HCT116 (cell line): ENCODE data around the gene A2ML1. TPM values are rescaled to one million over a fixed set of nuclear protein-coding genes. Genes with fewer than 3 reads are reported as not detected.

Experiments used
- ATAC-seq: fragments of 200-7000 bp; cut with Tn5 transposase; 2 replicates; pipeline ENCODE4 v1.9.1; 2020; ENCODE audit warnings: mild to moderate bottlenecking, moderate library complexity
- Bru-seq: library from RNA; stranded (reverse); fragments of 400-500 nt; gene quantifications from one replicate; lab custom pipeline; 2021; lab: Mats Ljungman, UMichigan
- BruChase-seq, 2 experiments: library from RNA; stranded (reverse); fragments of 400-500 nt; gene quantifications; one replicate each; lab custom pipeline; 2021; lab: Mats Ljungman, UMichigan
- BruUV-seq: library from RNA; stranded (reverse); fragments of 400-500 nt; replicated peaks from 2 replicates; lab custom pipeline; 2021; lab: Mats Ljungman, UMichigan
- CTCF ChIA-PET: fragments of 300-600 bp; sonication (Branson Sonifier 250); formaldehyde crosslinking; loops from one replicate; lab custom pipeline; 2021; ENCODE audit warnings: antibody characterized with exemption; lab: Charles Lee
- POLR2A ChIA-PET: fragments of 300-600, 350-600 bp; sonication (Branson Sonifier 250); formaldehyde crosslinking; loops from one replicate; lab custom pipeline; 2021; ENCODE audit warnings: antibody characterized with exemption; lab: Charles Lee
- RAD21 ChIA-PET, 2 experiments: fragments of 300-600 bp; sonication (Branson Sonifier 250); formaldehyde crosslinking; loops; one replicate each; lab custom pipeline; 2023; ENCODE audit warnings: low total read pairs in 2 of 2; ENCODE audit not compliant: uncharacterized antibody in 2 of 2, unreplicated experiment in 2 of 2, low non-redundant PET in 1 of 2; lab: Charles Lee
- DNase-seq: peaks from one replicate; pipeline ENCODE4 v3.0.0-alpha.2; 2010; ENCODE audit warnings: low read depth, low spot score
- H2AFZ ChIP-seq: fragments of 200-600 bp; shearing (Covaris generic), sonication (generic); 2 replicates; pipeline ENCODE4 v1.6.1; 2017; ENCODE audit warnings: low read depth, mixed run types, mixed read lengths, antibody characterized with exemption, low read length; ENCODE audit not compliant: poor library complexity, severe bottlenecking
- H3K27ac ChIP-seq: 2 replicates; pipeline ENCODE4 v1.5.1; 2012; ENCODE audit warnings: low read depth, low read length
- H3K27me3 ChIP-seq: fragments of 200-600 bp; sonication (generic); 2 replicates; pipeline ENCODE4 v1.6.1; 2016; ENCODE audit warnings: mixed run types, low read length, mixed read lengths; ENCODE audit not compliant: insufficient read depth
- H3K36me3 ChIP-seq, 2 experiments: fragments of 200-500 bp in 1 of 2; fragments of 200-600 bp in 1 of 2; sonication (Bioruptor generic) in 1 of 2; sonication (generic) in 1 of 2; 2 replicates each; pipeline versions ENCODE4 v1.5.1 to v1.6.1; 2014 to 2016; ENCODE audit warnings: low read length in 2 of 2, inconsistent platforms in 1 of 2, mixed read lengths in 1 of 2, mixed run types in 1 of 2; ENCODE audit not compliant: insufficient read depth in 2 of 2, control insufficient read depth in 1 of 2
- H3K4me1 ChIP-seq, 2 experiments: fragments of 200-600 bp in 1 of 2; sonication (generic) in 1 of 2; 2 replicates each; pipeline versions ENCODE4 v1.5.1 to v1.6.1; 2012 to 2017; ENCODE audit warnings: low read length in 2 of 2, inconsistent platforms in 1 of 2, mild to moderate bottlenecking in 1 of 2, mixed read lengths in 1 of 2, mixed run types in 1 of 2, moderate library complexity in 1 of 2; ENCODE audit not compliant: insufficient read depth in 2 of 2, control insufficient read depth in 1 of 2
- H3K4me2 ChIP-seq: fragments of 200-600 bp; sonication (generic); 2 replicates; pipeline ENCODE4 v1.6.1; 2017; ENCODE audit warnings: mixed run types, low read length, mixed read lengths
- H3K4me3 ChIP-seq, 2 experiments: fragments of 200-600 bp in 1 of 2; sonication (generic) in 1 of 2; replicated peaks in 1 of 2; 2 replicates each; pipeline ENCODE4 v1.5.1; 2011 to 2016; ENCODE audit warnings: low read length in 2 of 2, control low read depth in 1 of 2, low read depth in 1 of 2, mild to moderate bottlenecking in 1 of 2, mixed read lengths in 1 of 2, mixed run types in 1 of 2
- H3K79me2 ChIP-seq: fragments of 200-600 bp; sonication (generic); 2 replicates; pipeline ENCODE4 v1.6.1; 2017; ENCODE audit warnings: mild to moderate bottlenecking, mixed run types, low read length, moderate library complexity, mixed read lengths; ENCODE audit not compliant: insufficient read depth
- H3K9ac ChIP-seq: fragments of 200-600 bp; sonication (generic); 2 replicates; pipeline ENCODE4 v1.6.1; 2016; ENCODE audit warnings: low read length, mixed read lengths
- H3K9me2 ChIP-seq: fragments of 200-600 bp; sonication (generic), shearing (Covaris generic); 2 replicates; pipeline ENCODE4 v1.6.1; 2017; ENCODE audit warnings: mixed run types, mild to moderate bottlenecking, moderate library complexity; ENCODE audit not compliant: insufficient read depth
- H3K9me3 ChIP-seq, 2 experiments: fragments of 200-500 bp in 1 of 2; fragments of 200-600 bp in 1 of 2; sonication (Bioruptor generic) in 1 of 2; sonication (generic) in 1 of 2; 2 replicates each; pipeline ENCODE4 v1.6.1; 2014 to 2017; ENCODE audit warnings: low read length in 2 of 2, mixed read lengths in 2 of 2, inconsistent platforms in 1 of 2, low read depth in 1 of 2, mild to moderate bottlenecking in 1 of 2, mixed run types in 1 of 2, moderate library complexity in 1 of 2; ENCODE audit not compliant: control insufficient read depth in 1 of 2, insufficient read depth in 1 of 2
- H4K20me1 ChIP-seq: fragments of 200-600 bp; sonication (generic), shearing (Covaris generic); 2 replicates; pipeline ENCODE4 v1.6.1; 2017; ENCODE audit warnings: mixed run types, mild to moderate bottlenecking, moderate library complexity; ENCODE audit not compliant: insufficient read depth
- CEBPB ChIP-seq: IDR thresholded peaks from 2 replicates; pipeline ENCODE4 v1.6.1; 2012; ENCODE audit warnings: low read depth
- FOSL1 ChIP-seq: IDR thresholded peaks from 2 replicates; pipeline ENCODE4 v1.6.1; 2012; ENCODE audit warnings: low read depth
- POLR2A ChIP-seq: IDR thresholded peaks from 2 replicates; pipeline ENCODE4 v1.7.0; 2011; ENCODE audit warnings: borderline replicate concordance; ENCODE audit not compliant: insufficient read depth, insufficient read length; ENCODE audit errors: extremely low read depth
- POLR2AphosphoS5 ChIP-seq: IDR thresholded peaks from 2 replicates; pipeline ENCODE4 v1.6.1; 2011; ENCODE audit warnings: mild to moderate bottlenecking, low read depth, low read length, moderate library complexity
- RAD21 ChIP-seq: IDR thresholded peaks from 2 replicates; pipeline ENCODE4 v1.6.1; 2012; ENCODE audit warnings: low read depth, mild to moderate bottlenecking
- SRF ChIP-seq: IDR thresholded peaks from 2 replicates; pipeline ENCODE4 v1.6.1; 2012; ENCODE audit warnings: low read depth
- ZBTB33 ChIP-seq: IDR thresholded peaks from 2 replicates; pipeline ENCODE4 v1.6.1; 2011; ENCODE audit warnings: mild to moderate bottlenecking, low read length, moderate library complexity; ENCODE audit not compliant: insufficient replicate concordance; ENCODE audit errors: extremely low read depth
- ZNF274 ChIP-seq: fragments of 200-500 bp; sonication (Bioruptor generic); IDR thresholded peaks from 2 replicates; pipeline ENCODE4 v1.6.1; 2014; ENCODE audit warnings: mild to moderate bottlenecking, low read depth, low read length, inconsistent platforms
- intact Hi-C: fragments of 100-400 bp; cut with micrococcal nuclease; formaldehyde crosslinking; loops from 2 replicates; pipeline ENCODE4 v1.10.0; 2022
- long read RNA-seq: library from polyadenylated mRNA; unstranded; transcript quantifications from one replicate; pipeline ENCODE4 v2.0.0, GENCODE V29; 2021; ENCODE audit not compliant: unreplicated experiment
- polyA plus RNA-seq: library from polyadenylated mRNA; unstranded; fragments of >200 nt; gene quantifications from 2 replicates; pipeline ENCODE4 v1.2.1, GENCODE V29; 2012; ENCODE audit warnings: missing spikeins
- total RNA-seq: library from RNA; stranded (reverse); gene quantifications from one replicate; pipeline ENCODE4 v1.2.1, GENCODE V29; 2021; ENCODE audit not compliant: unreplicated experiment

The A2ML1 gene
- total RNA-seq (not detected), Bru-seq, nascent RNA (not detected), BruChase-seq, experiment 1, labeled RNA remaining after a 6-hour chase (not detected), BruChase-seq, experiment 2, labeled RNA remaining after a 2-hour chase (percentile 2 among the genes with signal in this experiment)
- polyA plus RNA-seq, result not detected in 2 replicates
- long read RNA-seq, result 0 reads

GRCh38 chr12:8822298-8822697 lies at the start of gene A2ML1:
Gene A2ML1, plus strand, starts transcription at chr12:8822621. Its CDS starts 31 bp downstream, at chr12:8822652.
- H3K4me1 ChIP-seq, result no peaks in the 10 kb centered on the region
- RAD21 ChIA-PET, result no interaction called here
- DNase-seq (no peak), ATAC-seq (no peak; the same call in 1 of the 2 replicates)
- H3K9me2 ChIP-seq, result no peaks in the 10 kb centered on the region
- intact Hi-C loops, result loop anchor here (2.0 to 10.0 kb wide), 2 partner anchors 139 to 277 kb away; partner anchors contain the start of gene CLEC4E
- no peak within 1 kb of the TSS for H2AFZ ChIP-seq
- POLR2A ChIA-PET, result no interaction called here
- H3K9ac ChIP-seq, result no peak within 1 kb of the TSS
- H3K27ac ChIP-seq, result no peak within 1 kb of the TSS
- CTCF ChIA-PET, result interaction anchor here (1.2 kb wide), 2 partner anchors 38 to 165 kb away, joined by 3 read pairs; no protein-coding TSS in a partner anchor
- BruUV-seq, result no TSS peak
- no peak within 1 kb of the TSS for H3K4me2 ChIP-seq
- no peak for TF ChIP-seq ZNF274
- TF ChIP-seq POLR2A, result no peak
- TF ChIP-seq CEBPB, result no peak
- TF ChIP-seq RAD21, result no peak
- no peak for TF ChIP-seq ZBTB33
- no peak for TF ChIP-seq POLR2AphosphoS5
- no peak for TF ChIP-seq SRF
- TF ChIP-seq FOSL1, result no peak
- no peaks in the 10 kb centered on the region for H3K27me3 ChIP-seq
- H3K4me3 ChIP-seq, result no peak within 1 kb of the TSS
- no peaks in the 10 kb centered on the region for H3K79me2 ChIP-seq
- no peaks in the 10 kb centered on the region for H3K36me3 ChIP-seq
- H4K20me1 ChIP-seq, result no peaks in the 10 kb centered on the region
- H3K9me3 ChIP-seq, result no peaks in the 10 kb centered on the region
